SK-N-SH treated with all-trans-retinoic acid at 6 μM for 48 hours (cell line): Measurements from ENCODE around the gene EFNB1.

Experiments used
- ARNTL ChIP-seq: fragments of 450-650 bp; formaldehyde crosslinking; IDR thresholded peaks from 2 replicates; pipeline ENCODE4 v1.5.0; 2020; ENCODE audit warnings: low read depth, mild to moderate bottlenecking, moderate library complexity, borderline replicate concordance
- CSDC2 ChIP-seq: fragments of 250-450 bp; sonication (Bioruptor Pico); IDR thresholded peaks from 2 replicates; pipeline ENCODE4 v1.5.0; 2020; ENCODE audit warnings: mild to moderate bottlenecking, moderate library complexity
- TOX ChIP-seq: fragments of 250-450 bp; sonication (Bioruptor Pico); IDR thresholded peaks from 2 replicates; pipeline ENCODE4 v1.8.0; 2021; ENCODE audit warnings: mild to moderate bottlenecking, moderate library complexity, borderline replicate concordance
- ZFP3 ChIP-seq: fragments of 250-450 bp; sonication (Bioruptor Pico); IDR thresholded peaks from 2 replicates; pipeline ENCODE4 v1.5.0; 2020; ENCODE audit warnings: mild to moderate bottlenecking, moderate library complexity
- ZNF565 ChIP-seq: fragments of 450-650 bp; formaldehyde crosslinking; conservative IDR thresholded peaks from 2 replicates; pipeline ENCODE4 v1.5.0; 2020; ENCODE audit warnings: low read depth, mild to moderate bottlenecking, moderate library complexity
- TF ChIP-seq, protein P1 (sequence below): fragments of 250-450 bp; sonication (Bioruptor Pico); IDR thresholded peaks from 2 replicates; pipeline ENCODE4 v1.8.0; 2020; ENCODE audit warnings: mild to moderate bottlenecking, moderate library complexity, borderline replicate concordance
- TF ChIP-seq, protein P2 (sequence below): fragments of 250-450 bp; sonication (Bioruptor Pico); IDR thresholded peaks from 2 replicates; pipeline ENCODE4 v1.5.1; 2020; ENCODE audit warnings: low read depth, mild to moderate bottlenecking, moderate library complexity

DNA sequence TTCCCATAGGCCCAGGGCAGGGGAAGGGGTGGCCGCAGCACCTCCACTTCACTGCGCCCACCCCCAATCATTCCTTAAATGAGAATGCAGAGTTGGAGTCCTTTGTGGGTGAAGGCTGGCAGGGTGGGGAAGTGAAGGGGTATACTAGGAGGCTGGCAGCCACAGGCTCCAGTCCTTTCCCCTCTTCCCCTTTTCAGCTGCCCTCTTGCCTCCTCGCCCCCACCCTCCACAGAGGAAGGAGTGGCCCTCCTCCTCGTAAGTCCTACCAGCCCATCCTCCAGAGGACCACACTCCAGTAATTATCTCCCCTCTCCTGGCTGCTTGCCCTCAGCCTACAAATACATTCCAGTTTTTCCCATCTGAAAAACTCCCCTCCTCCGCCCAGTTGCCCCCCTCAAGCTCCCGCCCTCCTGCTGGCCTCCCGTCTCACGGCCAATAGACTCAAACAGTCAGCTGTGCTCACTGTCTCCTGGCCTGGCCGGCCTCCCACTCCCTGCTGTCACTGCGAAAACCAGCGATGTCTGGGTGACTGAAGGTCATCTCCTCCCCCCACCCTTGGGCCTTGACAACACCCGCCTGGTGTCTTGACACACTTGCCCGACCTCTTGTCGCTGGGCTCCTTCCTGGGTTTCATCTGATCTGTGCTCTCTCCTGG is 38.8 kb downstream of the EFNB1 start:
- TF ChIP-seq, protein P1, sequence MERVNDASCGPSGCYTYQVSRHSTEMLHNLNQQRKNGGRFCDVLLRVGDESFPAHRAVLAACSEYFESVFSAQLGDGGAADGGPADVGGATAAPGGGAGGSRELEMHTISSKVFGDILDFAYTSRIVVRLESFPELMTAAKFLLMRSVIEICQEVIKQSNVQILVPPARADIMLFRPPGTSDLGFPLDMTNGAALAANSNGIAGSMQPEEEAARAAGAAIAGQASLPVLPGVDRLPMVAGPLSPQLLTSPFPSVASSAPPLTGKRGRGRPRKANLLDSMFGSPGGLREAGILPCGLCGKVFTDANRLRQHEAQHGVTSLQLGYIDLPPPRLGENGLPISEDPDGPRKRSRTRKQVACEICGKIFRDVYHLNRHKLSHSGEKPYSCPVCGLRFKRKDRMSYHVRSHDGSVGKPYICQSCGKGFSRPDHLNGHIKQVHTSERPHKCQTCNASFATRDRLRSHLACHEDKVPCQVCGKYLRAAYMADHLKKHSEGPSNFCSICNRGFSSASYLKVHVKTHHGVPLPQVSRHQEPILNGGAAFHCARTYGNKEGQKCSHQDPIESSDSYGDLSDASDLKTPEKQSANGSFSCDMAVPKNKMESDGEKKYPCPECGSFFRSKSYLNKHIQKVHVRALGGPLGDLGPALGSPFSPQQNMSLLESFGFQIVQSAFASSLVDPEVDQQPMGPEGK: no peak
- TF ChIP-seq, protein P2, sequence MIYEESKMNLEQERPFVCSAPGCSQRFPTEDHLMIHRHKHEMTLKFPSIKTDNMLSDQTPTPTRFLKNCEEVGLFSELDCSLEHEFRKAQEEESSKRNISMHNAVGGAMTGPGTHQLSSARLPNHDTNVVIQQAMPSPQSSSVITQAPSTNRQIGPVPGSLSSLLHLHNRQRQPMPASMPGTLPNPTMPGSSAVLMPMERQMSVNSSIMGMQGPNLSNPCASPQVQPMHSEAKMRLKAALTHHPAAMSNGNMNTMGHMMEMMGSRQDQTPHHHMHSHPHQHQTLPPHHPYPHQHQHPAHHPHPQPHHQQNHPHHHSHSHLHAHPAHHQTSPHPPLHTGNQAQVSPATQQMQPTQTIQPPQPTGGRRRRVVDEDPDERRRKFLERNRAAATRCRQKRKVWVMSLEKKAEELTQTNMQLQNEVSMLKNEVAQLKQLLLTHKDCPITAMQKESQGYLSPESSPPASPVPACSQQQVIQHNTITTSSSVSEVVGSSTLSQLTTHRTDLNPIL: no peak
- no peak for TF ChIP-seq ARNTL (CRISPR knock-in tag)
- TF ChIP-seq ZNF565 (CRISPR knock-in tag): no peak
- TF ChIP-seq ZFP3 (CRISPR knock-in tag): no peak
- TF ChIP-seq CSDC2 (CRISPR knock-in tag): no peak
- no peak for TF ChIP-seq TOX
